Calu3 (cell line): ENCODE measurements around the gene SH2B2. TPM values are rescaled to one million over a fixed set of nuclear protein-coding genes. Genes with fewer than 3 reads are reported as not detected.

Experiments used
- BruUV-seq: library from RNA; stranded (reverse); fragments of 400-500 nt; replicated peaks from 2 replicates; lab custom pipeline; 2021; lab: Mats Ljungman, UMichigan
- CTCF ChIA-PET: fragments of 300-600 bp; sonication (Branson Sonifier 250); formaldehyde crosslinking; loops from one replicate; lab custom pipeline; 2022; ENCODE audit warnings: antibody characterized with exemption; lab: Charles Lee
- DNase-seq: peaks from one replicate; pipeline ENCODE4 v3.0.0; 2022
- H3K27ac Mint-ChIP-seq: one replicate; pipeline ENCODE4 v1.8.0; 2022; ENCODE audit warnings: mixed read lengths; ENCODE audit not compliant: unreplicated experiment
- H3K27me3 Mint-ChIP-seq: one replicate; pipeline ENCODE4 v1.8.0; 2022; ENCODE audit warnings: mixed read lengths; ENCODE audit not compliant: unreplicated experiment
- H3K36me3 Mint-ChIP-seq: one replicate; pipeline ENCODE4 v1.8.0; 2022; ENCODE audit warnings: mild to moderate bottlenecking, moderate library complexity, mixed read lengths; ENCODE audit not compliant: insufficient read depth, unreplicated experiment
- H3K4me1 Mint-ChIP-seq: one replicate; pipeline ENCODE4 v1.8.0; 2022; ENCODE audit warnings: mild to moderate bottlenecking, low read depth, mixed read lengths; ENCODE audit not compliant: unreplicated experiment
- H3K4me3 Mint-ChIP-seq: one replicate; pipeline ENCODE4 v1.8.0; 2022; ENCODE audit warnings: mild to moderate bottlenecking, low read depth, moderate library complexity, mixed read lengths; ENCODE audit not compliant: unreplicated experiment
- H3K9me3 Mint-ChIP-seq: one replicate; pipeline ENCODE4 v1.8.0; 2022; ENCODE audit warnings: low read depth, mixed read lengths; ENCODE audit not compliant: unreplicated experiment
- intact Hi-C: fragments of 100-400 bp; cut with micrococcal nuclease; formaldehyde crosslinking; loops from one replicate; pipeline ENCODE4 v1.10.0; 2022; ENCODE audit not compliant: unreplicated experiment
- total RNA-seq: library from RNA; stranded (reverse); gene quantifications from 2 replicates; pipeline ENCODE4 v1.2.3, GENCODE V29; 2022
- TF ChIP-seq, protein P1 (sequence below): fragments of 200-600 bp; IDR thresholded peaks from one replicate; pipeline ENCODE4 v1.8.0; 2022; ENCODE audit warnings: antibody characterized with exemption; ENCODE audit not compliant: unreplicated experiment

SH2B2 gene
- total RNA-seq, 1 experiment from 2014 or later = 2.7 TPM

DNA sequence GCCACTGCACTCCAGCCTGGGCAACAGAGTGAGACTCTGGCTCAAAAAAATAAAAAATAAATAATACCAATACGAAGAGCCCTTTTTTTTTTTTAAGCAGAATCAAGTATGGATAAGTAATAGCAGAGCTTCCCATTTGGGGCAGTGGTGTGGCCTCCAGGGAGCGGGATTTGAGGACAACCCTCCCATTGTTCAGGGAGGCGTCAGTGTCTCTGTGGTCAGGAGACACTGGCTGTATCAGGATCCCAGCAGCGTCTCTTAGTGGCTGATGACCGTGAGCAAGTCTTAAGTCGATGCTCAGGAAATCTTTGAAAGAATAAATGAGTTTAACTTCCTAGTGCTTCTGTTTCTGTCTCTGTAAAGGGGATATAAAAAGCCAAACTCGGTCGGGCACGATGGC, 25.2 kb upstream of the SH2B2 start:
- Mint-ChIP-seq H3K36me3 (no peaks in the 10 kb centered on the region), H3K9me3 (no peaks in the 10 kb centered on the region)

DNA sequence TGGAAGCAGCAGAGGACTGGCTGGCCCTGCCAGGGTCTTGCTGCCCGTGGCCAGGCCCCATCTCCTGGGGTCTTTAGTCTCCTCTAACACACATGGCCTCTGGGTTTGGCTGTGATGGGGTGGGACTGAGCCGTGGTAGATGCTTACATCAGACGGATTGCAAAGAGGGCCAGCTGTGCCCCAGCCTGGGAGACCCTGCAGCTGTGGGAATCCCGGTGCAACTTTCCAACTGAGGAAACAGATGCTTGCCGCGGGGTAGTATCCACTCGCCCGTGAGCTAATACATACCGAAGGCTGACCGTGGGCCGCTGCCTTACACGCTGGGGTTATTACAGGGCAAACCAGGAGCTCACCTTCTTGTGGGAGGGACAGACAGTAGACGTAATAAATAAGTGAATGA, 24.1 kb upstream of the SH2B2 start:
- BruUV-seq = no TSS peak
- intact Hi-C loops = no loop called here
- Mint-ChIP-seq H3K27me3 (peaks cover 20% of the 10 kb centered on the region), H3K4me1 (no peaks in the 10 kb centered on the region), H3K9me3 (no peaks in the 10 kb centered on the region), H3K4me3 (no peak overlapping the region), H3K36me3 (no peaks in the 10 kb centered on the region), H3K27ac (no peak overlapping the region)
- TF ChIP-seq, protein P1, sequence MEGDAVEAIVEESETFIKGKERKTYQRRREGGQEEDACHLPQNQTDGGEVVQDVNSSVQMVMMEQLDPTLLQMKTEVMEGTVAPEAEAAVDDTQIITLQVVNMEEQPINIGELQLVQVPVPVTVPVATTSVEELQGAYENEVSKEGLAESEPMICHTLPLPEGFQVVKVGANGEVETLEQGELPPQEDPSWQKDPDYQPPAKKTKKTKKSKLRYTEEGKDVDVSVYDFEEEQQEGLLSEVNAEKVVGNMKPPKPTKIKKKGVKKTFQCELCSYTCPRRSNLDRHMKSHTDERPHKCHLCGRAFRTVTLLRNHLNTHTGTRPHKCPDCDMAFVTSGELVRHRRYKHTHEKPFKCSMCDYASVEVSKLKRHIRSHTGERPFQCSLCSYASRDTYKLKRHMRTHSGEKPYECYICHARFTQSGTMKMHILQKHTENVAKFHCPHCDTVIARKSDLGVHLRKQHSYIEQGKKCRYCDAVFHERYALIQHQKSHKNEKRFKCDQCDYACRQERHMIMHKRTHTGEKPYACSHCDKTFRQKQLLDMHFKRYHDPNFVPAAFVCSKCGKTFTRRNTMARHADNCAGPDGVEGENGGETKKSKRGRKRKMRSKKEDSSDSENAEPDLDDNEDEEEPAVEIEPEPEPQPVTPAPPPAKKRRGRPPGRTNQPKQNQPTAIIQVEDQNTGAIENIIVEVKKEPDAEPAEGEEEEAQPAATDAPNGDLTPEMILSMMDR = no peak
- DNase-seq = no peak
- CTCF ChIA-PET = interaction anchor here (0.7 kb wide), 1 partner anchor 64 kb away, joined by 6 read pairs; no protein-coding TSS in a partner anchor

More for the DNA sequence above, 25.2 kb upstream of the SH2B2 start:
- Mint-ChIP-seq H3K4me1 (no peaks in the 10 kb centered on the region), H3K27me3 (peaks cover 9% of the 10 kb centered on the region), H3K27ac (no peak overlapping the region), H3K4me3 (no peak overlapping the region)
- no peak for DNase-seq
- no TSS peak for BruUV-seq
- TF ChIP-seq, protein P1 = no peak
- intact Hi-C loops = no loop called here
- CTCF ChIA-PET = no interaction called here

DNA sequence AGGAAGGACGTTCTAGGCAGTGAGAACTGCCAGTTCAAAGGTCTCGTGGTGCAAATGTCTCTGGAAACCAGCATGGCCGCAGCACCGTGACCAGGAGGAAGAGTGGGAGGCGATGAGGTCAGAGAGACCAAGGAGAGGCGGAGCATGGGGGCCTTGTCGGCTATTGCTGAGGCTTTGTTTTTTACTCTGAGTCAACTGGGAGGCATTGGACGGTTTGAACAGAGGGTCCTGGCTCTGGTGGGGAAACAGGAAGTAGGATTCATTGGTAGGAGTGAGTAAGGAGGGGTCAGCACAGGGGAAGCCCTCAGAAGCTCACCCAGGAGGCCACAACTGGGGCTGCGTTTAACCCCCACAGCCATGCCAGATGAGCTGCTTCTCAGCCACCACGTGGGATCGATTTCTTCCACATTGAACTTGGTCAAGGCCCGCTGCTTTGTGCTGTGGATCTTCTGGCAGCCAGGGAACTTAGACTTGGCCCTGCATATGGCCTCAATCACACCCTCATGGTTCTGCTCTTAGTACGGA, 22.2 kb upstream of the SH2B2 start:
- DNase-seq = no peak
- no peaks in the 10 kb centered on the region for H3K4me1 Mint-ChIP-seq
- CTCF ChIA-PET = no interaction called here
- intact Hi-C loops = no loop called here
- peaks cover 33% of the 10 kb centered on the region for H3K27me3 Mint-ChIP-seq
- BruUV-seq = no TSS peak
- no peak overlapping the region for H3K27ac Mint-ChIP-seq
- H3K9me3 Mint-ChIP-seq = no peaks in the 10 kb centered on the region
- no peaks in the 10 kb centered on the region for H3K36me3 Mint-ChIP-seq
- TF ChIP-seq, protein P1 = no peak
- H3K4me3 Mint-ChIP-seq = no peak overlapping the region

DNA sequence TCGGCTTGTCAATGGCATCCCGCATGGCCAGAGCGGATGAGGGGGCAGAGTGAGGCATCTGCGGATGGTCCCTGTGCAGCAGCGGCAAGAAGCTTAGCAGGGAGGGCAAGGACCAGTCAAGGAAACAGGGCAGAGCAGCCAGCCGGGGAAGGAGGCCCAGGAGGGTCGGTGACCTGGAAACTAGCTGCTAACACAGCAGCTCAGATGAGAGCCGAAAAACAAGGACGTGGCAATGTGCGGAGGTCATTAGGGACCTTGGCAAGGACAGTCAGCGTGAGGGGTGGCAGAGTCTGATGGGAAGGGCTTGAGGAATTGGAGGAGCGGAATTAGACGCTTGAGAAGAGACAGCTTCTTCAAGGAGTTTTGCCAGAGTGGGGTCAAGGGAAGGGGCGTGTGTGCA, 20.1 kb upstream of the SH2B2 start:
- H3K9me3 Mint-ChIP-seq = no peaks in the 10 kb centered on the region
- H3K4me3 Mint-ChIP-seq = no peak overlapping the region
- H3K4me1 Mint-ChIP-seq = no peaks in the 10 kb centered on the region
- DNase-seq = no peak
- CTCF ChIA-PET = interaction anchor here (0.5 kb wide), 1 partner anchor 959 kb away, joined by 3 read pairs; no protein-coding TSS in a partner anchor
- TF ChIP-seq, protein P1 = no peak
- H3K27ac Mint-ChIP-seq = peak overlapping the region; percentile 7
- no TSS peak for BruUV-seq
- intact Hi-C loops = no loop called here
- peaks cover 33% of the 10 kb centered on the region for H3K27me3 Mint-ChIP-seq
- H3K36me3 Mint-ChIP-seq = no peaks in the 10 kb centered on the region
